HG03442 (cell line): ENCODE data around the gene BRCC3.
"Not testable (repeated sequence)": the region's sequence is repeated elsewhere in the genome, so short reads cannot be mapped to it uniquely, and the experiment has no call there.

Experiments
- ATAC-seq: cut with Tn5 transposase; IDR thresholded peaks from one replicate; pipeline ENCODE4 v1.9.1; 2021; ENCODE audit warnings: mild to moderate bottlenecking, moderate library complexity; ENCODE audit not compliant: unreplicated experiment

BRCC3 gene

GRCh38 chrX:155143959-155144548 lies 72.7 kb downstream of the BRCC3 start:
- ATAC-seq: no peak

- no peak for ATAC-seq
Measured at GRCh38 chrX:155144926-155145325, 73.6 kb downstream of the BRCC3 start.

- ATAC-seq: not testable (repeated sequence)
Measured at GRCh38 chrX:155147612-155148011, 76.3 kb downstream of the BRCC3 start.

- not testable (repeated sequence) for ATAC-seq
Measured at GRCh38 chrX:155148166-155148565, 76.9 kb downstream of the BRCC3 start.

- no peak for ATAC-seq
Measured at GRCh38 chrX:155148724-155149537, 77.6 kb downstream of the BRCC3 start.

- ATAC-seq: no peak
Measured at GRCh38 chrX:155169881-155170280, 98.6 kb downstream of the BRCC3 start.
